K562 (cell line): ENCODE measurements around the gene OR2V2. TPM values are rescaled to one million over a fixed set of nuclear protein-coding genes. Genes with fewer than 3 reads are reported as not detected.

Source experiments
- CEBPG ChIP-seq, 3 experiments: fragments of 200-800 bp in 1 of 3; sonication (Bioruptor generic) in 1 of 3; sonication (generic) in 1 of 3; formaldehyde crosslinking in 1 of 3; IDR thresholded peaks in 2 of 3; conservative IDR thresholded peaks in 1 of 3; 2 replicates each; pipeline versions ENCODE4 v1.6.1 to v1.8.0; 2016 to 2022; ENCODE audit warnings: missing compliant biosample characterization in 2 of 3, missing genetic modification characterization in 2 of 3, mild to moderate bottlenecking in 1 of 3, missing genetic modification reagents in 1 of 3
- ELF2 ChIP-seq: fragments of 250-450 bp; sonication (Bioruptor Pico); IDR thresholded peaks from 2 replicates; pipeline ENCODE4 v1.5.0; 2021; ENCODE audit warnings: mild to moderate bottlenecking
- HDAC2 ChIP-seq: fragments of 450-650 bp; IDR thresholded peaks from 2 replicates; pipeline ENCODE4 v1.6.1; 2016; ENCODE audit warnings: mild to moderate bottlenecking
- KLF6 ChIP-seq: fragments of 250-450 bp; sonication (Bioruptor Pico); IDR thresholded peaks from 2 replicates; pipeline ENCODE4 v1.4.0; 2020; ENCODE audit warnings: mild to moderate bottlenecking, moderate library complexity, borderline replicate concordance
- MAZ ChIP-seq, 2 experiments: fragments of 450-650 bp in 1 of 2; sonication (generic) in 1 of 2; formaldehyde crosslinking; IDR thresholded peaks in 1 of 2; conservative IDR thresholded peaks in 1 of 2; 2 replicates each; pipeline versions ENCODE4 v1.4.0 to v1.5.0; 2020; ENCODE audit warnings: mild to moderate bottlenecking in 1 of 2, missing genetic modification reagents in 1 of 2
- MCM2 ChIP-seq: fragments of 450-650 bp; IDR thresholded peaks from 2 replicates; pipeline ENCODE4 v1.6.1; 2017; ENCODE audit warnings: low read depth, mild to moderate bottlenecking
- NFRKB ChIP-seq: fragments of 450-650 bp; IDR thresholded peaks from 2 replicates; pipeline ENCODE4 v1.6.1; 2016; ENCODE audit warnings: low read depth
- NONO ChIP-seq, 2 experiments: fragments of 200-400 bp in 1 of 2; fragments of 450-650 bp in 1 of 2; formaldehyde crosslinking in 1 of 2; IDR thresholded peaks; 2 replicates each; pipeline ENCODE4 v1.6.1; 2017; ENCODE audit warnings: low read depth in 2 of 2, mild to moderate bottlenecking in 2 of 2, moderate library complexity in 2 of 2, low read length in 1 of 2
- TAF15 ChIP-seq: fragments of 200-400 bp; formaldehyde crosslinking; IDR thresholded peaks from 2 replicates; pipeline ENCODE4 v1.6.1; 2017; ENCODE audit warnings: mild to moderate bottlenecking, low read depth, low read length, moderate library complexity
- TAF9B ChIP-seq: fragments of 450-650 bp; IDR thresholded peaks from 2 replicates; pipeline ENCODE4 v1.6.1; 2018; ENCODE audit warnings: mild to moderate bottlenecking; ENCODE audit not compliant: partially characterized antibody
- TBL1XR1 ChIP-seq, 2 experiments: IDR thresholded peaks; 2 replicates each; pipeline ENCODE4 v1.6.1; 2012; ENCODE audit warnings: improper control_type of control experiment in 2 of 2, low read length in 2 of 2, mild to moderate bottlenecking in 1 of 2
- TRIM28 ChIP-seq: fragments of 450-650 bp; IDR thresholded peaks from 2 replicates; pipeline ENCODE4 v1.6.1; 2017
- U2AF1 ChIP-seq: fragments of 200-400 bp; formaldehyde crosslinking; optimal IDR thresholded peaks from 2 replicates; pipeline ENCODE3; 2017; ENCODE audit warnings: mild to moderate bottlenecking, low read depth, low read length, moderate library complexity
- ZBTB17 ChIP-seq: fragments of 450-650 bp; formaldehyde crosslinking; IDR thresholded peaks from 2 replicates; pipeline ENCODE4 v1.4.0; 2020; ENCODE audit warnings: mild to moderate bottlenecking
- ZFX ChIP-seq: sonication (generic); formaldehyde crosslinking; IDR thresholded peaks from 2 replicates; pipeline ENCODE4 v1.8.0; 2022; ENCODE audit warnings: mild to moderate bottlenecking, missing genetic modification reagents, moderate library complexity
- ZNF584 ChIP-seq: fragments of 200-800 bp; sonication (Bioruptor generic); IDR thresholded peaks from 2 replicates; pipeline ENCODE4 v1.6.1; 2016; ENCODE audit warnings: low read depth, mild to moderate bottlenecking, missing genetic modification characterization, missing compliant biosample characterization
- ZNF668 ChIP-seq: fragments of 250-450 bp; sonication (Bioruptor Pico); IDR thresholded peaks from 2 replicates; pipeline ENCODE4 v1.8.0; 2022; ENCODE audit warnings: mild to moderate bottlenecking, inconsistent platforms
- ZNF696 ChIP-seq: fragments of 250-450 bp; sonication (Bioruptor Pico); conservative IDR thresholded peaks from 2 replicates; pipeline ENCODE4 v1.4.0; 2020; ENCODE audit warnings: mild to moderate bottlenecking, moderate library complexity
- polyA plus RNA-seq, 8 experiments: library from polyadenylated mRNA; depleted of rRNA in 4 of 8; stranded (reverse) in 5 of 8; unstranded in 3 of 8; fragments of >200 nt; fragmentation: Nextera tagmentation in 2 of 8; fragmentation: Illumina TruSeq in 1 of 8; extraction: Ambion mirVana in 2 of 8; extraction: Trizol in 1 of 8; gene quantifications; 2 replicates each; pipeline versions ENCODE4 v1.2.1 to v1.2.3, GENCODE V29; 2011 to 2014; ENCODE audit warnings: inconsistent platforms in 1 of 8, missing spikeins in 1 of 8
- total RNA-seq, 7 experiments: library from RNA; depleted of rRNA in 6 of 7; stranded (reverse); fragments of >200 nt in 6 of 7; fragmentation: Illumina TruSeq in 2 of 7; extraction: Trizol in 2 of 7; gene quantifications; 2 replicates each; pipeline versions ENCODE4 v1.2.1 to v1.2.3, GENCODE V29; 2011 to 2021; ENCODE audit warnings: low replicate concordance in 1 of 7
- TF ChIP-seq, protein P1 (sequence below): fragments of 450-650 bp; IDR thresholded peaks from 2 replicates; pipeline ENCODE4 v1.6.1; 2017; ENCODE audit warnings: mild to moderate bottlenecking, moderate library complexity
- TF ChIP-seq, protein P2 (sequence below): fragments of 450-650 bp; conservative IDR thresholded peaks from 2 replicates; pipeline ENCODE4 v1.6.1; 2016; ENCODE audit warnings: missing genetic modification characterization, low read depth, mild to moderate bottlenecking, control low read depth, missing compliant biosample characterization
- TF ChIP-seq, protein P3 (sequence below), 2 experiments: fragments of 450-650 bp; IDR thresholded peaks; 2 replicates each; pipeline ENCODE4 v1.6.1; 2016
- TF ChIP-seq, protein P4 (sequence below): sonication (generic); formaldehyde crosslinking; IDR thresholded peaks from 2 replicates; pipeline ENCODE4 v1.8.1; 2023; ENCODE audit warnings: mild to moderate bottlenecking, missing genetic modification reagents

Gene OR2V2
- total and polyA plus RNA-seq, 9 of the 15 experiments (the other 6 are each of a cell fraction or from before 2014, with no cell fraction given): 0.01 TPM; not detected in 8

DNA sequence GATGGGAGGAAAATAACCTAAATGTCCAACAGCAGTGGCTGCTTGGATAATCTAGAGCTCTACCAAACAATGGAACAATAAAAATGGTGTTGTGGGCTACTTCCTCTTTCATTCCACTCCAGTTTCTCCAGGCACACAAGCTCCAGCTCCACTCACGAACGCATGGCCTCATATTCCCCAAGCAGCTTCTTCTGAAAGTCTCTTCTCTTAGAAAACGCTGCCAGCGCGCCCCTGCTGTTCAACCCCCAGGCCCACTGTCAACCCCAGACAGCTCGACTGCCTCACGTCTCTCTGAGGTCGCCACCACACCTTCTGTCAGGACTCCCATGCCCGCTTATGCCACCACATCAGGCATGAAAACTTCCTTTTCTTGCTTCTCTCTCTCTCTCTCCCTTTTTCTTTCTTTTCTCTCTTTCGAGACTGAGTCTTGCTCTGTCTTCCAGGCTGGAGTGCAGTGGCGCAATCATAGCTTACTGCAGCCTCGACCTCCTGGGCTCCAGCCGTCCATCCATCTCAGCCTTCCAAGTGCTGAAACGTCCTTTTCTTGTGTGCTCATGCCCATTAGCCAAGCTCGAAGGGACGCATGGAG lies 16.2 kb downstream of the OR2V2 start (continued):
- TF ChIP-seq, protein P1, sequence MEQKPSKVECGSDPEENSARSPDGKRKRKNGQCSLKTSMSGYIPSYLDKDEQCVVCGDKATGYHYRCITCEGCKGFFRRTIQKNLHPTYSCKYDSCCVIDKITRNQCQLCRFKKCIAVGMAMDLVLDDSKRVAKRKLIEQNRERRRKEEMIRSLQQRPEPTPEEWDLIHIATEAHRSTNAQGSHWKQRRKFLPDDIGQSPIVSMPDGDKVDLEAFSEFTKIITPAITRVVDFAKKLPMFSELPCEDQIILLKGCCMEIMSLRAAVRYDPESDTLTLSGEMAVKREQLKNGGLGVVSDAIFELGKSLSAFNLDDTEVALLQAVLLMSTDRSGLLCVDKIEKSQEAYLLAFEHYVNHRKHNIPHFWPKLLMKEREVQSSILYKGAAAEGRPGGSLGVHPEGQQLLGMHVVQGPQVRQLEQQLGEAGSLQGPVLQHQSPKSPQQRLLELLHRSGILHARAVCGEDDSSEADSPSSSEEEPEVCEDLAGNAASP: no peak
- TF ChIP-seq TRIM28 (peak; percentile 42; the same call in 1 of the 2 replicates), U2AF1 (no peak), ZBTB17 (peak; percentile 51; the same call in 1 of the 2 replicates), ELF2 (CRISPR knock-in tag) (0 out of 2 replicates have a peak, but pooled peaks have one; percentile 15), CEBPG (CRISPR knock-in tag; IDR thresholded peaks at IDR 0.05) (no peak; the same call in 1 of the 2 replicates), CEBPG (tag; conservative IDR thresholded peaks at IDR 0.05 in 1 of 2, IDR thresholded peaks at IDR 0.05 in 1 of 2) (peak; percentile 21 to 71), TAF9B (no peak), KLF6 (no peak), ZNF584 (CRISPR knock-in tag) (no peak), ZNF696 (no peak), HDAC2 (peak; percentile 81; the same call in 1 of the 2 replicates), NONO (IDR thresholded peaks at IDR 0.05; ENCODE audit: low read depth in 2 of 2, low read length in 1 of 2) (no peak), NFRKB (peak; percentile 65; the same call in 1 of the 2 replicates), MAZ (CRISPR knock-in tag; conservative IDR thresholded peaks at IDR 0.05 in 1 of 2, IDR thresholded peaks at IDR 0.05 in 1 of 2) (peak; percentile 30 to 35; a peak in 1 of 4 replicates), ZNF668 (no peak), TAF15 (no peak), ZFX (CRISPR knock-in tag) (peak; percentile 52), MCM2 (no peak), TBL1XR1 (IDR thresholded peaks at IDR 0.05; ENCODE audit: low read length in 2 of 2) (no peak)
- TF ChIP-seq, protein P2, sequence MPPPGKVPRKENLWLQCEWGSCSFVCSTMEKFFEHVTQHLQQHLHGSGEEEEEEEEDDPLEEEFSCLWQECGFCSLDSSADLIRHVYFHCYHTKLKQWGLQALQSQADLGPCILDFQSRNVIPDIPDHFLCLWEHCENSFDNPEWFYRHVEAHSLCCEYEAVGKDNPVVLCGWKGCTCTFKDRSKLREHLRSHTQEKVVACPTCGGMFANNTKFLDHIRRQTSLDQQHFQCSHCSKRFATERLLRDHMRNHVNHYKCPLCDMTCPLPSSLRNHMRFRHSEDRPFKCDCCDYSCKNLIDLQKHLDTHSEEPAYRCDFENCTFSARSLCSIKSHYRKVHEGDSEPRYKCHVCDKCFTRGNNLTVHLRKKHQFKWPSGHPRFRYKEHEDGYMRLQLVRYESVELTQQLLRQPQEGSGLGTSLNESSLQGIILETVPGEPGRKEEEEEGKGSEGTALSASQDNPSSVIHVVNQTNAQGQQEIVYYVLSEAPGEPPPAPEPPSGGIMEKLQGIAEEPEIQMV: peak; percentile 43; the same call in 1 of the 2 replicates
- TF ChIP-seq, protein P3, sequence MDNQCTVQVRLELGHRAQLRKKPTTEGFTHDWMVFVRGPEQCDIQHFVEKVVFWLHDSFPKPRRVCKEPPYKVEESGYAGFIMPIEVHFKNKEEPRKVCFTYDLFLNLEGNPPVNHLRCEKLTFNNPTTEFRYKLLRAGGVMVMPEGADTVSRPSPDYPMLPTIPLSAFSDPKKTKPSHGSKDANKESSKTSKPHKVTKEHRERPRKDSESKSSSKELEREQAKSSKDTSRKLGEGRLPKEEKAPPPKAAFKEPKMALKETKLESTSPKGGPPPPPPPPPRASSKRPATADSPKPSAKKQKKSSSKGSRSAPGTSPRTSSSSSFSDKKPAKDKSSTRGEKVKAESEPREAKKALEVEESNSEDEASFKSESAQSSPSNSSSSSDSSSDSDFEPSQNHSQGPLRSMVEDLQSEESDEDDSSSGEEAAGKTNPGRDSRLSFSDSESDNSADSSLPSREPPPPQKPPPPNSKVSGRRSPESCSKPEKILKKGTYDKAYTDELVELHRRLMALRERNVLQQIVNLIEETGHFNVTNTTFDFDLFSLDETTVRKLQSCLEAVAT (IDR thresholded peaks at IDR 0.05): peak; percentile 45 to 60; a peak in 2 of 4 replicates
- TF ChIP-seq, protein P4, sequence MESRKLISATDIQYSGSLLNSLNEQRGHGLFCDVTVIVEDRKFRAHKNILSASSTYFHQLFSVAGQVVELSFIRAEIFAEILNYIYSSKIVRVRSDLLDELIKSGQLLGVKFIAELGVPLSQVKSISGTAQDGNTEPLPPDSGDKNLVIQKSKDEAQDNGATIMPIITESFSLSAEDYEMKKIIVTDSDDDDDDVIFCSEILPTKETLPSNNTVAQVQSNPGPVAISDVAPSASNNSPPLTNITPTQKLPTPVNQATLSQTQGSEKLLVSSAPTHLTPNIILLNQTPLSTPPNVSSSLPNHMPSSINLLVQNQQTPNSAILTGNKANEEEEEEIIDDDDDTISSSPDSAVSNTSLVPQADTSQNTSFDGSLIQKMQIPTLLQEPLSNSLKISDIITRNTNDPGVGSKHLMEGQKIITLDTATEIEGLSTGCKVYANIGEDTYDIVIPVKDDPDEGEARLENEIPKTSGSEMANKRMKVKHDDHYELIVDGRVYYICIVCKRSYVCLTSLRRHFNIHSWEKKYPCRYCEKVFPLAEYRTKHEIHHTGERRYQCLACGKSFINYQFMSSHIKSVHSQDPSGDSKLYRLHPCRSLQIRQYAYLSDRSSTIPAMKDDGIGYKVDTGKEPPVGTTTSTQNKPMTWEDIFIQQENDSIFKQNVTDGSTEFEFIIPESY: no peak
